Kidney tubule cell (primary cell): ENCODE results near the gene DUT.
A peak's percentile ranks its signal among the peaks of the same experiment; 100 is the strongest.

Experiments used
- DNase-seq: peaks from one replicate; pipeline ENCODE4 v3.0.0-alpha.2; 2018; ENCODE audit warnings: low spot score

Gene DUT

DNA sequence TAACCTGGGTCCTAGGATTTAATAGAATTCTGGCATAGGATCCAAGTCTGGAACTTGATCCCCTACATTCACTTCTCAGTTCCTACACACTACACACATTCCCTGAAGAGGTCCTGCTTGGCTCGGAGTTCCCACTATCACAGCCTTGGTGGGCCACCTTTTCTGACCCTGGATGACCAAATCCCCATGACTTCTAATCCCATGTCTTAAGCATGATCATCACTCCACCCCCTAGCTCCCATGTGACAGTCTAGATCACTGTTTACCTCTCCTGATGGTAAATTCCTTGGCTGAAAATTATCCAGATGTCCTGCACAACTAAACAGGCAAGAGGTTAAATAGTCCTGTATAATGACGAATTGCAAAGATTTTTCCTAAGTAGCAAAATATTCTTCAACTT is 40.3 kb downstream of the DUT start:
- no peak for DNase-seq

DNA sequence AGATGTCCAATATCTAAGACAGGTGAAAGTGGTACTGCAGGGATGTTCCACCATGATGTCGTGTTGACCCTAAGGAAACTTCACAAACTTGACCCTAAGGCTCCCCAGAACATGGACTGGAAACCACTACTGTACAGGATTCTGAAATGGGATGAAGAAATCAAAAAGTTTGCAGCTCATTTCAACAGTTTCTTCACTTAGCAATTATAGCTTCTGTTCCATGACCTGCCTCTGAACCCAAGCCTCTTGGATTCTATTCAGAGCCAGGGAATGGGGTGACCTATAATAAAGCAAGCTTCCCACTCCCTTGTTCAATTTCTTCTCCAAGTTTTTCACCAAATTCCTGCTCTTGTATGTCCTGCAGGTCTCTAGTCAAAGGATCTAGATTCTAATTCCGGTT is 40.7 kb downstream of the DUT start:
- no peak for DNase-seq

- peak; percentile 83 for DNase-seq
Observed at GRCh38 chr15:48373821-48374451, 42.7 kb downstream of the DUT start.

DNA sequence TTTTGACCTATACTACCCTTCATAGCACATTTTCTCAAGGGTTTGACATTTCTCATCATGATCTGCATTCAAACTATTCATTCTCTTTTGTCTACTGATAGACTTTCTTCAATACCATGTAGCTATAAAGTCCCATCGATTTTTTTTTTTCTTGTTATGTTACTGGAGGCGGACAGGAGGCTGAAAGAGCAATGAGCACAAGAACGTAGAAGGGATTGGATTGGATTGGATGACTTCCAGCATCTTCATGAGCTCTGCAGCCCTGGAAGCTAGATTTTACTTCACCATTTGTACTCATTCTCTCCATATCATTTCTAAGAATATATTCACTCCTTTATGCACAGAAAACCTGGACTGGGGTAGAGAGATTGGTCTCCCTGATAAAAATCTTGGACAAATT is 43.2 kb downstream of the DUT start:
- DNase-seq: no peak

- no peak for DNase-seq
Observed at GRCh38 chr15:48375767-48376166, 44.5 kb downstream of the DUT start.

DNA sequence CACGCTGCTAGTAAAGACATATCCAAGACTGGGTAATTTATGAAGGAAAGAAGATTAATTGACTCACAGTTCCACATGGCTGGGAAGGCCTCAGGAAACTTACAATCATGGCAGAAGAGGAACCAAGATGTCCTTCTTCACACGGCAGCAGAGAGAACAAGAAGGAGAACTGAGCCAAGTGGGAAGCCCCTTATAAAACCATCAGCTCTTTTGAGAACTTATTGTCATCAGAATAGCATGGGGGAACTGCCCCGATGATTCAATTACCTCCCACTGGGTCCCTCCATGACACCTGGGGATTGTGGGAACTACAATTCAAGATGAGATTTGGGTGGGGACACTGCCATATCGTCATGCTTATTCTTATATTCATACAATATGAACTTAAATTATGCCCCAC is 49.0 kb downstream of the DUT start:
- DNase-seq: no peak

- no peak for DNase-seq
Observed at GRCh38 chr15:48381861-48382260, 50.6 kb downstream of the DUT start.

- DNase-seq: no peak
Observed at GRCh38 chr15:48383031-48383430, 51.8 kb downstream of the DUT start.

GRCh38 chr15:48384616-48385015 is 53.4 kb downstream of the DUT start:
- peak; percentile 18 for DNase-seq

- peak; percentile 59 for DNase-seq
Observed at GRCh38 chr15:48385031-48385830, 54.0 kb downstream of the DUT start.

DNA sequence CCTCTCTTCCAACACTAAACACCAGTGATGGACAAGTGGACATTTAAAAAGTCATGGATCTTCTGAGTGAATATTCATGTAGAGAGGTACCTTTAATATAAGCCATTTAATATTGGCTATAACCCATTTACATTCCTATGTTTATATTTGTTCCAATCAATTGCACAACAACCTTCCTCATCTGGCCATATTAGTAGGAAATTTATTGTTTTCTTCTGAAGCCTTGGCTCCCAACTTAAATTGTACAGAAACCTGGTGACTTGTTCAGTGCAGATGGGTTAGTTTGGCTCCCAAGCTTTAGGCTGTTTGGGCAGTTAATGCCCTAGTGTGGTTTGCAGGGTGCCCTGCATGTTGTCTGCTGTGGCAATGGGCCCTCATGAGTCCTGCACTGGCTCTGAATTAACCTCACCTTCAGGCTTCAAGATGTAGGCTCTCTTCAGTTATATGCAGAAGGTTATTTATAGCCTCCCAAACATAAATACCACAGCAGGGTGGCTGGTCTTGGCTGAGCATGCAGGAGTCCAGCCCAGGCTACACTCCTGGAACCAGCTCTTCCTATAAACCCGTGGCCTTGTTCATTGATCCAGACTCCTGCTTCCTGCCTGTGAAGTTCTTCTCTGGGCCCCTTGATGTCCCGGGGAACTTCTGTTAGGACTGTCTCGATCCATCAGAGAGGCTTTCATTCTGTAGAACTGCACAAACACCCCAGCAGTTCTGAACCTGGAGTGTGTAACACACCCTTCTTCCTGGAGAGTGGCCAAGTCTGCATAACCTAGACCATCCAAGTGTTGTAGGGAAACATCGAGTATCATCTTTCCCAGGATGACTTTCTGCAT is 57.0 kb downstream of the DUT start:
- no peak for DNase-seq

- no peak for DNase-seq
Observed at GRCh38 chr15:48388910-48389309, 57.7 kb downstream of the DUT start.

DNA sequence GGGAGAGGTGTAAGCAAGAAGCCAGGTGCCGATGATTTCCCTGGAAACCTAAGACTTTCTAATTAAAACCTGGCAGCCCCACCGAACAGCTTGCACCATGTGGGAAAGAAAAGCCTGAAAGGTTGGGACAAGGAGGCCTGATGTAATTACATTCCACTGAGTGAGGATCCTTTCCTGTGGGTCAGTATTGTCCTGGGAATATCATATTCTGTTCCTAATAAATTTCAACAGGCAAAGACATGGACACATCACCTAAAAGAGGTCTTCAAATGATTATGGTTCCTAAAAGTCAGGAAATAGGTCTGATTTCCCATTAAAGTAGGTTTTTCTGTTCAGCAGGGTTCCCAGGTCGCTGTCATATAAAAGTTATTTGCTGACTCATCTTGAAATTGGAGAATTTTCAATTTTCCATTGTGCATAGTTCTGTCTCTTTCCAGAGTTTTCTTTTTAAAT is 58.5 kb downstream of the DUT start:
- no peak for DNase-seq

GRCh38 chr15:48391950-48392349 is 60.7 kb downstream of the DUT start:
- no peak for DNase-seq

GRCh38 chr15:48392356-48392755 is 61.1 kb downstream of the DUT start:
- no peak for DNase-seq
